Left colon (tissue), 2 donors: Measurements from ENCODE around the gene NRG3. TPM values are rescaled to one million over a fixed set of nuclear protein-coding genes. Genes with fewer than 3 reads are reported as not detected.
"Not testable (repeated sequence)": the region's sequence is repeated elsewhere in the genome, so short reads cannot be mapped to it uniquely, and the experiment has no call there.

Experiments
- ATAC-seq: fragments of 200-7000 bp; cut with Tn5 transposase; one replicate; pipeline ENCODE4 v1.9.1; 2020; ENCODE audit warnings: mild to moderate bottlenecking, moderate library complexity
- DNase-seq, 2 donors: peaks; one replicate each; pipeline ENCODE4 v3.0.0-alpha.2; 2020
- intact Hi-C, 2 donors: fragments of 100-400 bp; cut with DNase I in 1 of 2; cut with micrococcal nuclease in 1 of 2; formaldehyde crosslinking; loops; one replicate each; pipeline versions ENCODE4 v1.11.2 to v1.14.0; 2022; cut with DNase I, micrococcal nuclease
- total RNA-seq, 2 donors: library from RNA; stranded (reverse); fragmentation: NEBNext Ultra II Directional; extraction: Animal tissue kit (Norgen Biotek cat#: 25700); gene quantifications; one replicate each; pipeline ENCODE4 v1.2.1, GENCODE V29; 2021
- donor health status: DM: no; HTN: no; CAD: no.
- donor health status: DM: yes; HTN: yes; CAD: no.

Gene NRG3
- total RNA-seq, 2 donors from 2014 or later = 0.11 to 0.18 TPM

DNA sequence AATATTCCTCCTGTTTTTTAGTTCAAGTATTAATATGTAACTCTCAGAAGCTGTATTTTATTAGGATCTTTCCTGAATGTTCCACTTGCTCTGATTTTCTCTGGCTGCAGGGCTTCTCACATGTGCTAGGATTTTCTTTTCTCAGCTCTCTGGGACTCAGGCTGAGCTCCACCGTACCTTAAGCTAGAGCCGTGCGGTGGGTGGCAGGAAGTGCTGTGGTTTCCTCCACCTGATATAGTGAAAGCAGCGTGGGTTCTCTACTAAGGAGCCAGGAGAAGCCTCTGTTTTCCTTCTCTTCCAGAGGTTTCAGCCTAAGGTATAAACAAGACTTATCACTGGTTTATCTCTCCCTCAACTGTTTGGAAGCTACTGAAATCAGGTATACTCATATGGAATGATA, 433.6 kb downstream of the NRG3 start:
- ATAC-seq = no peak
- intact Hi-C loops = no loop called here
- no peak for DNase-seq

DNA sequence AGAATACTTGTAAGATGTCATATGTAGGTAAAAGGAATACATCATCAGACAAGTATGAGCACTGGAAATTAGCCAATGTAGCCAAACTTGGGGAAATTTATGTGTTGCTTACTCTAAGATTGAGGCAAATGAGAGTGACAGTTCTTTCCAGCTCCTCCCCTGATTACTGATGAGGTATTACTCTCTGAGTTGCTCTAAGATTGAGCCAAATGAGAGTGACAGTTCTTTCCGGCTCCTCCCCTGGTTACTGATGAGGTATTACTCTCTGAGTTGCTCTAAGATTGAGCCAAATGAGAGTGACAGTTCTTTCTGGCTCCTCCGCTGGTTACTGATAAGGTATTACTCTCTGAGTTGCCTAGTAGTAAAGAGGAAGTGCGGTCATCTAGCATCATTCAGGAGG, 435.8 kb downstream of the NRG3 start:
- DNase-seq (no peak), ATAC-seq (no peak)
- intact Hi-C loops = no loop called here

GRCh38 chr10:82313401-82313800, 438.4 kb downstream of the NRG3 start:
- intact Hi-C loops = no loop called here
- DNase-seq = no peak
- no peak for ATAC-seq

GRCh38 chr10:82318534-82318933, 443.5 kb downstream of the NRG3 start:
- intact Hi-C loops = no loop called here
- ATAC-seq (no peak), DNase-seq (no peak)

GRCh38 chr10:82319074-82319473, 444.1 kb downstream of the NRG3 start:
- ATAC-seq (no peak), DNase-seq (no peak)
- intact Hi-C loops = no loop called here

GRCh38 chr10:82319562-82319961, 444.6 kb downstream of the NRG3 start:
- intact Hi-C loops = no loop called here
- no peak for ATAC-seq
- no peak for DNase-seq

DNA sequence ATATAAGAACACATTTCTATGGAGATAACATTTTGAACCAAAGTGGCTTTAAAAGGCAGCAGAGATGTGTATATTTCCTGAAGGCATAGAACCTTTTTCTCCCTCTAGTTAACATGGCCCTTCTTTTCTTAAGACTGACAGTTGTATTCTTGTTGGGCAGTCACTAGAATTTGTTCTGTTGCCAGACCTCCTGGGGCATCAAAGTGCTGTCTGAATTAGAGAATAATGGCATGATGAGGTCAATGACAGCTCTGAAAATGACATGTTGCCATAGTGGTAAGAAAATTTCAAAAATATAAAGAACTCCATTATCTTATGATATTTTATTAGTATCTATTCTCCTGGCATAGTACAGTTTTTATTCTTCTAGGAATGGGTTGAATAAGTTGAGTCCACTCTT, 446.7 kb downstream of the NRG3 start:
- no peak for DNase-seq
- intact Hi-C loops = no loop called here
- ATAC-seq = no peak

GRCh38 chr10:82331716-82332115, 456.7 kb downstream of the NRG3 start:
- DNase-seq (no peak), ATAC-seq (no peak)
- intact Hi-C loops = no loop called here

DNA sequence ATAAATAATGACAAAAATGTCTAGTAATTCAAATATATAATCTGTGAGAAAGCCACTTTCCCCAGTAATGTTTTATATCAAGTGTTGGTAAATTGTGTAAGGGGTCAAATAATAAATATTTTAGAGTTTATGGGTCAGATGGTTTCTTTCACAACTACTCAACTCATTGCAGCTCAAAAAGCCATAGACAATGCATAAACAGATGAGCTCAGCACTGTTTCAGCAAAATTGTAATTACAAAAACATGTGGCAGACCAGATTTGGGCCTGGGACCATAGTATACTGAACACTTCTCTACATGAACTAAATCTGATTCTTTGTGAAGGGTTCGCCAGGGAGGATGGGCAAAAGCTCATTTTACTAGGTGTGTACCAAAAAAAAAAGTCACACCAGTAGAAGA, 460.8 kb downstream of the NRG3 start:
- ATAC-seq (no peak), DNase-seq (no peak)
- intact Hi-C loops = no loop called here

GRCh38 chr10:82340166-82340565, 465.2 kb downstream of the NRG3 start:
- no peak for ATAC-seq
- intact Hi-C loops = no loop called here
- DNase-seq = no peak

DNA sequence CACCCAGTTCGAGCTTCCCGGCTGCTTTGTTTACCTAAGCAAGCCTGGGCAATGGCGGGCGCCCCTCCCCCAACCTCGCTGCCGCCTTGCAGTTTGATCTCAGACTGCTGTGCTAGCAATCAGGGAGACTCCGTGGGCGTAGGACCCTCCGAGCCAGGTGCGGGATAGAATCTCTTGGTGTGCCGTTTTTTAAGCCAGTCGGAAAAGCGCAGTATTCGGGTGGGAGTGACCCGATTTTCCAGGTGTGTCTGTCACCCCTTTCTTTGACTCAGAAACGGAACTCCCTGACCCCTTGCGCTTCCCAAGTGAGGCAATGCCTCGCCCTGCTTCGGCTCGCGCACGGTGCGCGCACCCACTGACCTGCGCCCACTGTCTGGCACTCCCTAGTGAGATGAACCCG, 474.6 kb downstream of the NRG3 start:
- peak in 1 of 2 donors; percentile 18 for DNase-seq
- intact Hi-C loops, ATAC-seq: not testable (repeated sequence)

DNA sequence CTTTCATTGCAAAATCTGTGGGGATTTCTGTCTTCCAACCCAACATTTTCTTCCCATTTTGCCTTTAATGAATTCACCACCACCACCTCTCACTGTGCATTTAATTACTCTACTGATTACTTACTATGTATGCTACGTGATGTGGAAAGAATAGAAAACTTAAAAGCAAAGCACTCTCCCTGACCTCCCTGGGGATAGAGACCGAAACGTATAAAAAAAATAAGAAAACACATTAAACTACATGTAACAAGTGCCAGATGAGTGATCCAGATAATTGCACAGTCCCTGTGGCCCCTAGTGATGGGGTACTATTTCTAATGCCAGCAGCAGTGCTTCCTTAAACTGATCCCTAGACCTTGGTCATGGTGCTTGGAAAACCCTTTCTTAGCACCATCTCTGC, 478.4 kb downstream of the NRG3 start:
- intact Hi-C loops = no loop called here
- no peak for ATAC-seq
- no peak for DNase-seq

- DNase-seq (peak in 1 of 2 donors; percentile 8), ATAC-seq (no peak)
- intact Hi-C loops = no loop called here
Observed at GRCh38 chr10:82358486-82359099, 483.6 kb downstream of the NRG3 start.

GRCh38 chr10:82361256-82361655, 486.3 kb downstream of the NRG3 start:
- intact Hi-C loops = no loop called here
- no peak for DNase-seq
- ATAC-seq = no peak

DNA sequence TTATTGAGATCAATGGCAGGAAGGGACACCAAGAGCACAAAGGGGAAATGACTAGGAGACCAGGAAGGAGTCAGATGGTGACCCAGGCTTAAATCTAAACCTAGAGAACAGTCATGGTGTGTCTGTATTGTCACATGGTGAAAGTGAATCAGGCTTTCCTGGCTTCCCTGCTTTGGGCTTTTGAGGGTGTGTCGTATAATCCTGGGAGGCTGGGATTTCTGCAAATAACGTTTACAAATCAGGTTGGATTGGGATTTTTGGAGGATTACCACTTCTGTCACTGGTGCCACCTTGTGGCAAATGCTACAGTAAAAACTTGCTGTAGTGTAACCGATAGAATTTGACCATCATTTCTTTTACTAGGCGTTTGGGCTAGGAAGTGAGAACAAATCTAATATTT, 502.6 kb downstream of the NRG3 start:
- peak in 1 of 2 donors; percentile 28 for DNase-seq

GRCh38 chr10:82378146-82378545, 503.2 kb downstream of the NRG3 start:
- intact Hi-C loops = no loop called here
- DNase-seq (no peak), ATAC-seq (no peak)

More for the DNA sequence above, 502.6 kb downstream of the NRG3 start:
- ATAC-seq = no peak
- intact Hi-C loops = no loop called here

DNA sequence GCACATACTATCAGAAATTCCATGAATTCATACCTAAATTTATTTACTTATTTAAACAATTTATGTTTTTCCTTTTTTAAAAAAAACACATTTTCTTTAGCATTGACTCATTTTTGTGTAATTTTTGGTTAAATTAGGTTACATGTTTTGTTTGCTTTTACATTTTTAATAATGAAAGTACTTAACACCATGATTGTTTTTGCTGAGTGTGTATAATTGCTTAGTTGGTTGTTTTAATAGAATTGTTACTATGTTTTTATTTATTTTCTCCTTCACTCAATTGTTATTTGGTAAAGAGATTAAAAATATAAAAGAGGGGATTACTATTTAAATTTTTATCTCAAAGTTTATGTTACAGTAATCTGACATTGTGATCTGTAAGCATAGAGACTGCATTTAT, 508.4 kb downstream of the NRG3 start:
- DNase-seq = no peak
- no peak for ATAC-seq
- intact Hi-C loops = no loop called here

DNA sequence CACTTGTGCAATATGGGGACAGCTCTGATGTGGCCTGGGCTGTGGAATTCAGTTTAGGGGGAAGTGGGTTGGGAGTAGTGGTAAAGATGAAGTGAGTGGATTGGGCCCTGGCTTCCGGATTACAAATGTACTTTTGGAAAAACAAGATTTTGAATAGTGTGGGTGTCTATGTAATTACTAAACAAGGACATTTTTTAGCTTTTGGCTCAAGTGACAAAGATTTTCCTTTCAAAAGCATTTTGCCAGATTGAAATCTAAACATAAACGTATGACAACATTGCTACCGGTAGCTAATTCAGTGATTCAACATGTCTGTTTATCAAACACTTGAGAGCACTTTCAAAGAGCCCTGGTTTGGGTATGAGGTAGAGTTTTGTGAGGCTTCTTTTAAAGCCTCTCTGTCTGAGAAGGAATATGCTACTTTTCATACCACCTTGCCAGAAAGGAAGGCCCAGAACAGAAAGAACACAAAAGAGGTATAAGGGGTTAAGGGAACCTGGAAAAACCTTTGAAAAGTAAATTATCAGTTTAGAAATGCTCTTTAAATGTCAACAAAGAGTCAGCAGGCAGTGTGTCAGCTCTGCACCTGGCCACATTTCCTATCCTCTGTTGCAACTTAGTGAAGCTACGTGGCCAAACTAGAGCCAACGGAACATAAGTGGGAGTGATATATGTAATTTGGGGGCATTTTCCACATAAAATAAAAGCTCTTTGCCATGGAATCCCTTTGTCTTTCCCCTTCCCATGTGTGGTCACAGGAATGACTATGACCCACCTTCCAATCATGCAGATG, 516.1 kb downstream of the NRG3 start:
- DNase-seq = no peak
- no peak for ATAC-seq
- intact Hi-C loops = no loop called here

DNA sequence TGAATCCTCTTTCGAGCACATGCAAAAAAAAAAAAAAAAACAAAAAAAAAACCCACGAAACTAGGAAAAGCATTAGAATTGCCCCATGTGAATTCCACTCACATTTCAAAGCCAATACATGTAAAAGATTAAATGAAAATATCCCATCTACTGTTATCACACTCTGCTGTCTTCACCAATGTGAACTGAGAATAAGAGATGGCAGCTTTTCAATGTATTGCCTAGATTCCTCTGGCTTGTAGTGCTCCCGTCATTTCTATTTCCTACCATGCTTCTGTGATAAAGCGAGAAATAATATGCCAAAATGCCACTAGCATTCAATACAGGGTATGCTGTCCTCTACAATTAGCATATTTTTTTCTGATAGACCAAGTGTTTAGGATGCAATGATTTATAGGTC, 517.0 kb downstream of the NRG3 start:
- ATAC-seq = no peak
- intact Hi-C loops = no loop called here
- DNase-seq = no peak

DNA sequence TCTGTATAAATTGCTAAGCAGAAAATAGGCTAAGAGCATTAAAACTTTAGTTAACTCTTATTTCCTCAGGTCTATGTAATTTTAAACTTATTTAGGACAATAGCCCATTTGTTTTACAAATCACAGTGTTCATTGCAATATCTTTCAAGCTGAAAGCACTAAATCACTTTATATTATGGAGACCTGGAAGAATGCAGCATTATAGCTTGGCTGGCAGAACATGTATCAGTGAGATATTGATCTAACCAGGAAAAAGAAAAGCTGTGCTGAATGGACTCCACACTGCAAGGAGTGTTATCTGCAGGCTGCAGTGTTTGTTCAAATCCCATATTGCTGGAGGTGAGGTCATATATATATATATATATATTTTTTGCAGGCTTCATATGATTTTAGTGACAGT, 517.5 kb downstream of the NRG3 start:
- intact Hi-C loops = no loop called here
- no peak for DNase-seq
- no peak for ATAC-seq

DNA sequence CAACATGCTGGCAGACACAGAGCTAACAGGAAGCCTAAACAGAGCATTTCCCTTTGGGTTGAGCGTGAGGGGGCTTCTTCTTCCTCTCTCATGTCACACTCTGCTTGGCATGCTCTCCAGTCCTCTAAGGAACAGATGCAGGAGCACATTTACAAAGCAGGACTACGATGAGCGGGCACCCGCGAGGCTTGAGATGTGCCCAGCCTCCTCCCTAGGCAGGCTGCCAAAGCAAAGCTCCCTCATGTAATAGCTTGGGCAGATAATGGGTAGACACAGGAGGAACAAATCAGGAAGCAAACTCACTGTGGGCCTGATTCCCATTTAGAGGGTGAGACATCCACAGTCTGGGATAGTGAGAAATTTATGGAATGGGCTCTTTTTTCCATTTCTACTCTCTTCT, 519.1 kb downstream of the NRG3 start:
- ATAC-seq (no peak), DNase-seq (no peak)
- intact Hi-C loops = no loop called here
